Smooth muscle cell of the brain vasculature (primary cell): ENCODE measurements around the gene PTGDR.

Experiments used
- DNase-seq: peaks from one replicate; pipeline ENCODE4 v3.0.0-alpha.2; 2012; ENCODE audit warnings: low read depth, low spot score

Gene PTGDR

GRCh38 chr14:52267501-52268278, at the start of gene PTGDR:
TSS of gene PTGDR (plus strand) at chr14:52267698. CDS start at chr14:52267815, 117 bp downstream.
- no peak for DNase-seq

GRCh38 chr14:52219488-52220084, 47.9 kb upstream of the PTGDR start:
- no peak for DNase-seq

- no peak for DNase-seq
These were observed 46.3 kb upstream of the PTGDR start for GRCh38 chr14:52220924-52221811.

GRCh38 chr14:52222901-52223300, 44.6 kb upstream of the PTGDR start:
- no peak for DNase-seq

- DNase-seq, result no peak
These were observed 39.8 kb upstream of the PTGDR start for GRCh38 chr14:52227619-52228222.

- no peak for DNase-seq
These were observed 33.8 kb upstream of the PTGDR start for GRCh38 chr14:52233693-52234092.

GRCh38 chr14:52235434-52235833, 32.1 kb upstream of the PTGDR start:
- DNase-seq, result no peak

- DNase-seq, result no peak
These were observed 31.5 kb upstream of the PTGDR start for GRCh38 chr14:52235866-52236510.

GRCh38 chr14:52238682-52239081, 28.8 kb upstream of the PTGDR start:
- DNase-seq, result no peak

GRCh38 chr14:52240623-52241022, 26.9 kb upstream of the PTGDR start:
- DNase-seq, result no peak

GRCh38 chr14:52241087-52241793, 26.3 kb upstream of the PTGDR start:
- no peak for DNase-seq

GRCh38 chr14:52244328-52244727, 23.2 kb upstream of the PTGDR start:
- DNase-seq, result no peak

- DNase-seq, result no peak
These were observed 22.5 kb upstream of the PTGDR start for GRCh38 chr14:52244997-52245396.

GRCh38 chr14:52248057-52248456, 19.4 kb upstream of the PTGDR start:
- no peak for DNase-seq

- DNase-seq, result no peak
These were observed 15.8 kb upstream of the PTGDR start for GRCh38 chr14:52251724-52252123.

- no peak for DNase-seq
These were observed 14.0 kb upstream of the PTGDR start for GRCh38 chr14:52253503-52253902.

GRCh38 chr14:52254086-52254485, 13.4 kb upstream of the PTGDR start:
- DNase-seq, result no peak

- DNase-seq, result no peak
These were observed 8.7 kb upstream of the PTGDR start for GRCh38 chr14:52258783-52259182.

- no peak for DNase-seq
These were observed 8.1 kb upstream of the PTGDR start for GRCh38 chr14:52259434-52259833.

GRCh38 chr14:52262600-52262999, 4.9 kb upstream of the PTGDR start:
- DNase-seq, result no peak

GRCh38 chr14:52263190-52263589, 4.3 kb upstream of the PTGDR start:
- no peak for DNase-seq
